DND-41 (cell line): ENCODE results near the gene PIK3R2.

Experiments used
- ATAC-seq: fragments of 200-7000 bp; cut with Tn5 transposase; 3 replicates; pipeline ENCODE4 v1.9.1; 2021; ENCODE audit warnings: low read depth; ENCODE audit not compliant: insufficient read depth
- DNase-seq: peaks from one replicate; pipeline ENCODE4 v3.0.0-alpha.2; 2020
- H2AFZ ChIP-seq: 2 replicates; pipeline ENCODE4 v1.6.0; 2012; ENCODE audit warnings: low read depth, low read length
- H3K27ac ChIP-seq: 2 replicates; pipeline ENCODE4 v1.5.1; 2012; ENCODE audit warnings: low read length, inconsistent platforms
- H3K27me3 ChIP-seq: fragments of 200-600 bp; sonication (generic); 2 replicates; pipeline ENCODE4 v1.6.0; 2012; ENCODE audit warnings: low read length, mild to moderate bottlenecking, inconsistent platforms; ENCODE audit not compliant: insufficient read depth, poor library complexity
- H3K36me3 ChIP-seq: 2 replicates; pipeline ENCODE4 v1.5.1; 2012; ENCODE audit warnings: low read length, inconsistent platforms; ENCODE audit not compliant: insufficient read depth
- H3K4me1 ChIP-seq: 2 replicates; pipeline ENCODE4 v1.5.1; 2012; ENCODE audit warnings: mild to moderate bottlenecking, low read length; ENCODE audit not compliant: insufficient read depth
- H3K4me2 ChIP-seq: 2 replicates; pipeline ENCODE4 v1.6.0; 2012; ENCODE audit warnings: mild to moderate bottlenecking, moderate library complexity, low read length, inconsistent platforms; ENCODE audit not compliant: insufficient read depth
- H3K4me3 ChIP-seq, 2 experiments: fragments of 200-600 bp in 1 of 2; shearing (Covaris generic) in 1 of 2; 2 replicates each; pipeline ENCODE4 v1.5.1; 2012 to 2016; ENCODE audit warnings: inconsistent platforms in 2 of 2, low read length in 2 of 2, mild to moderate bottlenecking in 2 of 2, low read depth in 1 of 2, moderate library complexity in 1 of 2
- H3K79me2 ChIP-seq: 2 replicates; pipeline ENCODE4 v1.6.0; 2012; ENCODE audit warnings: low read length, inconsistent platforms; ENCODE audit not compliant: insufficient read depth
- H3K9ac ChIP-seq: 2 replicates; pipeline ENCODE4 v1.6.0; 2012; ENCODE audit warnings: low read depth, mild to moderate bottlenecking, inconsistent platforms, low read length, moderate library complexity
- H3K9me3 ChIP-seq: 2 replicates; pipeline ENCODE4 v1.5.1; 2012; ENCODE audit warnings: low read length, moderate library complexity, mild to moderate bottlenecking, inconsistent platforms; ENCODE audit not compliant: insufficient read depth, severe bottlenecking
- H4K20me1 ChIP-seq: 2 replicates; pipeline ENCODE4 v1.6.0; 2012; ENCODE audit warnings: low read length; ENCODE audit not compliant: insufficient read depth
- EZH2 ChIP-seq: IDR thresholded peaks from 3 replicates; pipeline ENCODE4 v1.6.1; 2012; ENCODE audit warnings: borderline replicate concordance, low read depth, mild to moderate bottlenecking, moderate library complexity, low read length, inconsistent platforms; ENCODE audit not compliant: severe bottlenecking
- TF ChIP-seq, protein P1 (sequence below): IDR thresholded peaks from 2 replicates; pipeline ENCODE4 v1.5.1; 2012; ENCODE audit warnings: borderline replicate concordance, low read length, moderate library complexity, mild to moderate bottlenecking; ENCODE audit not compliant: poor library complexity, severe bottlenecking; ENCODE audit errors: extremely low read depth

Gene PIK3R2

DNA sequence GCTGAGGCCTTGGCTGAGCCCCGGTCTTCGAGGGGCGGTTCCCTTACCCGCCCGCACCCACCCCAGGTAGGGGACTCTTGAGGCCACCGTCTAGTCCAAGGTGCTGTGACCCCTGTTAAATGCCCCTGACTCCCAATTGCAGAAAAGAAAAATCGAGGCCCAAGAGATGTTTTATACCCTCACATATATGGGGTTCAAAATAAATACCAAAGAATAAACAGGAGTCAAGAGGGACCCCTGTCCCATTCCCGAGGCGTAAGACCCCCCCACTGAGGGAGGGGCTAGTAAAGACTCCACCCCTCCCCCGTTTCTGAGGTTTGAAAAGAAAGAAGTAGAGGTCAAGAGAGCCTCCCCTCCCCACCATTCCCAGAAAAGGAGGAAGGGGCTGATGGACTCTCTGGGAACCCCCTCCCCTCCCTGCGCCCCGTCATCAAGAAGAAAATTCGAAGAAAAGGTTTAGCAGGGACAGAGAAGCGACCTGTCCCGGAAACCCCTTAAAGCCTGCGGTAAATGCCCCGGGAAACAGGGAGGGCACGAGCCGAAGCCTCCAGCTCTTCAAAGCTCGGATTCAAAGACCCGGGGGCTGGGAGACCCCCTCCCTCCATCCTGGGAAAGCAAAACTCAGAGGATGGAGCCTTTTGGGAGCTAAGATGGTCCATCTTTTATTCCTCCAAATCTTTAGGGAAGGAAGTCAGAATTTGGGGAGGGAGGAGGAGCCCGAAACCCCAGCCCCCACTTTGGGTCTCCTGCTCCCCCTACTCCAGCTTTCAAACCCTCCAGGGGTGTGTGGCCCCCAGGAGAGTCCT, 51.6 kb downstream of the PIK3R2 start:
- peak; percentile 17; the same call in 2 of the 3 replicates for ATAC-seq
- peak overlapping the region; percentile 56 for H3K9ac ChIP-seq
- H3K36me3 ChIP-seq: 0 out of 2 replicates have a peak, but pooled peaks cover 4% of the 10 kb centered on the region
- H3K9me3 ChIP-seq: no peaks in the 10 kb centered on the region
- H3K4me1 ChIP-seq: peaks cover 29% of the 10 kb centered on the region
- no peaks in the 10 kb centered on the region for H3K27me3 ChIP-seq
- H2AFZ ChIP-seq: peak overlapping the region; percentile 62
- peak overlapping the region; percentile 77 for H3K4me2 ChIP-seq
- H3K27ac ChIP-seq: peak overlapping the region; percentile 74
- peaks cover 11% of the 10 kb centered on the region; the same call in 1 of the 2 replicates for H4K20me1 ChIP-seq
- H3K79me2 ChIP-seq: 0 out of 2 replicates have a peak, but pooled peaks cover 4% of the 10 kb centered on the region
- H3K4me3 ChIP-seq: peak overlapping the region; percentile 21 to 59
- DNase-seq: no peak
- TF ChIP-seq, protein P1, sequence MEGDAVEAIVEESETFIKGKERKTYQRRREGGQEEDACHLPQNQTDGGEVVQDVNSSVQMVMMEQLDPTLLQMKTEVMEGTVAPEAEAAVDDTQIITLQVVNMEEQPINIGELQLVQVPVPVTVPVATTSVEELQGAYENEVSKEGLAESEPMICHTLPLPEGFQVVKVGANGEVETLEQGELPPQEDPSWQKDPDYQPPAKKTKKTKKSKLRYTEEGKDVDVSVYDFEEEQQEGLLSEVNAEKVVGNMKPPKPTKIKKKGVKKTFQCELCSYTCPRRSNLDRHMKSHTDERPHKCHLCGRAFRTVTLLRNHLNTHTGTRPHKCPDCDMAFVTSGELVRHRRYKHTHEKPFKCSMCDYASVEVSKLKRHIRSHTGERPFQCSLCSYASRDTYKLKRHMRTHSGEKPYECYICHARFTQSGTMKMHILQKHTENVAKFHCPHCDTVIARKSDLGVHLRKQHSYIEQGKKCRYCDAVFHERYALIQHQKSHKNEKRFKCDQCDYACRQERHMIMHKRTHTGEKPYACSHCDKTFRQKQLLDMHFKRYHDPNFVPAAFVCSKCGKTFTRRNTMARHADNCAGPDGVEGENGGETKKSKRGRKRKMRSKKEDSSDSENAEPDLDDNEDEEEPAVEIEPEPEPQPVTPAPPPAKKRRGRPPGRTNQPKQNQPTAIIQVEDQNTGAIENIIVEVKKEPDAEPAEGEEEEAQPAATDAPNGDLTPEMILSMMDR: no peak
- no peak for TF ChIP-seq EZH2

DNA sequence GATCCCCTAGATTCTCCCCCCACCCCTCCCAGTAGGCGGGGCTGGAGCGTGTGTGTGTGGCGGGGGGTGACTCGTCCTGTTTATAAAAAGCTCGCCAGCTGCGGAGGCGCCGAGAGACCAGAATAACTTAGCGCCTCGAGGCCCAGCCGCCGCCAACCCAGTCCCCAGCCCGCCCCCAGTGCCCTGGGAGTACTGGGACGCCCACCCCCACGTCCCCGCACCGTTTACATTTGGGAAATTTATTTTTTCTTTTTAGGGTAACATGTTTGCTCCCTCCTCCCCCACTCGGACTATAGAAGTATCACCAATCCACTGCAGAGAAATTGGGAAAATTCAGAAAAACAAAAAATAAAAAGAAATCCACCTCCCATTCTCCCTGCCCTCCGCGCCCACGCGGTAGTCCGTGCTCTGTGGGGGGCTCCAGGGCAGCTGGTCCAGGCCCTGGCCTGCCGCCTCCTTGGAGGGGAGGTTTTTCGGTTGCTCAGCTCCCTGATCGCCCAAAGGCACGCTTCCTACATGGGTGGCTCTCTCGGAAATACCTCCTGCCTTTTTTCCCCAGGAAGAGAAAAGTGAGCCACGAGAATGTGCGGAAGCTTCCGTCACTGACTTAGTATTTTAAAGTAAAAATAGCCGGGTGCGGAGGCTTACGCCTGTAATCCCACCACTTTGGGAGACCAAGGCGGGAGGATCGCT, 52.4 kb downstream of the PIK3R2 start:
- Histone ChIP-seq H3K79me2 (0 out of 2 replicates have a peak, but pooled peaks cover 4% of the 10 kb centered on the region), H3K9me3 (no peaks in the 10 kb centered on the region), H3K36me3 (0 out of 2 replicates have a peak, but pooled peaks cover 1% of the 10 kb centered on the region), H3K27ac (peak overlapping the region; percentile 74), H4K20me1 (peaks cover 11% of the 10 kb centered on the region; the same call in 1 of the 2 replicates), H3K4me1 (peaks cover 29% of the 10 kb centered on the region), H3K9ac (peak overlapping the region; percentile 56), H3K27me3 (no peaks in the 10 kb centered on the region), H3K4me3 (peak overlapping the region; percentile 21 to 59; a peak in 3 of 4 replicates), H2AFZ (peak overlapping the region; percentile 62), H3K4me2 (peak overlapping the region; percentile 77)
- TF ChIP-seq EZH2: no peak
- TF ChIP-seq, protein P1: no peak
- peak; percentile 77 for DNase-seq
- peak; percentile 16; the same call in 2 of the 3 replicates for ATAC-seq

DNA sequence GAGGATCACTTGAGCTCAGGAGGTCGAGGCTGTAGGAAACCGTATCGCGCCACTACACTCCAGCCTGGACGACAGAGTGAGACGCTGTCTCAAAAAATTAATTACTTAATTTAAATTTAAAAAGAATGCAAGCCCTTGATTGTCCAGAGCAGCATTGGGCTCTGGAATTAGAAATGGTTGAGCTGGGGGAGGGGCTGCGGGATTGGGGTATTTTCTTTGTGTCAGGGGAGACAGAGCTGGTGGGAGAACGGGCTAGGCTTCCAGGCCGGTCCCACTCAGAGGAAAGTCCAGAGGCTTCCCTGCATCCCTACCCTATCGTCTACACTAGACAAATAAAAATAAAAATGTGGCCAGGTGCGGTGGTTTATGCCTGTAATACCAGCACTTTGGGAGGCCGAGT, 53.1 kb downstream of the PIK3R2 start:
- H4K20me1 ChIP-seq: peaks cover 11% of the 10 kb centered on the region; the same call in 1 of the 2 replicates
- H3K4me3 ChIP-seq: no peak overlapping the region
- no peak for ATAC-seq
- H3K27me3 ChIP-seq: no peaks in the 10 kb centered on the region
- H3K4me1 ChIP-seq: peaks cover 29% of the 10 kb centered on the region
- H3K27ac ChIP-seq: 0 out of 2 replicates have a peak overlapping the region, but pooled peaks have one; percentile 74
- H3K9me3 ChIP-seq: no peaks in the 10 kb centered on the region
- no peak for TF ChIP-seq EZH2
- TF ChIP-seq, protein P1: no peak
- no peak overlapping the region for H3K9ac ChIP-seq
- H2AFZ ChIP-seq: no peak overlapping the region
- H3K36me3 ChIP-seq: no peaks in the 10 kb centered on the region
- H3K4me2 ChIP-seq: peak overlapping the region; percentile 77
- no peak for DNase-seq
- 0 out of 2 replicates have a peak, but pooled peaks cover 4% of the 10 kb centered on the region for H3K79me2 ChIP-seq
